ENCODE data around the gene XAF1. TPM values are rescaled to one million over a fixed set of nuclear protein-coding genes. Genes with fewer than 3 reads are reported as not detected.

XAF1 gene
- total RNA-seq, 2 experiments from 2014 or later = 24.9 to 26.2 TPM

- Histone ChIP-seq H3K9me3 (ENCODE audit: control insufficient read depth in 1 of 2, insufficient read depth in 1 of 2, low read length in 2 of 2) (peaks cover 0 to 17% of the 10 kb centered on the region in 2 experiments), H3K27ac (ENCODE audit: low read depth in 1 of 2, low read length in 2 of 2) (no peak within 1 kb of the TSS), H3K4me1 (ENCODE audit: insufficient read depth, low read length) (peaks cover 11% of the 10 kb centered on the region), H3K27me3 (ENCODE audit: control insufficient read depth in 1 of 2, insufficient read depth in 2 of 2, low read length in 2 of 2) (peaks cover 34 to 37% of the 10 kb centered on the region in 2 experiments), H3K4me3 (ENCODE audit: low read length) (no peak within 1 kb of the TSS), H3K36me3 (ENCODE audit: insufficient read depth, low read length) (no peaks in the 10 kb centered on the region)
- Mint-ChIP-seq H3K27me3 (peaks cover 90% of the 10 kb centered on the region), H3K4me3 (peak within 1 kb of the TSS; percentile 10), H3K36me3 (ENCODE audit: low read depth) (no peaks in the 10 kb centered on the region), H3K9me3 (no peaks in the 10 kb centered on the region), H3K27ac (no peak within 1 kb of the TSS), H3K4me1 (ENCODE audit: low read depth) (peaks cover 14% of the 10 kb centered on the region)
- intact Hi-C loops (cut with DNase I, micrococcal nuclease) = no loop called here
- ATAC-seq (ENCODE audit: poor library complexity) (no peak), DNase-seq (peak in 4 of 14 experiments; percentile 4 to 32 (median 11))
- CTCF ChIA-PET = interaction anchor here (0.6 kb wide), 1 partner anchor 253 kb away, joined by 3 read pairs; no protein-coding TSS in a partner anchor
- TF ChIP-seq CTCF (IDR thresholded peaks at IDR 0.05) = no peak
- POLR2A ChIA-PET = no interaction called here
Measured at GRCh38 chr17:6713130-6713917, 42.5 kb upstream of the XAF1 start, which contains the start of gene SLC13A5. SLC13A5 (minus strand) TSS chr17:6713369; CDS start chr17:6713333, 36 bp downstream.

- Mint-ChIP-seq H3K9me3 (no peaks in the 10 kb centered on the region), H3K27me3 (peaks cover 85% of the 10 kb centered on the region), H3K27ac (no peak overlapping the region), H3K36me3 (ENCODE audit: low read depth) (no peaks in the 10 kb centered on the region), H3K4me3 (no peak overlapping the region), H3K4me1 (ENCODE audit: low read depth) (peaks cover 14% of the 10 kb centered on the region)
- Histone ChIP-seq H3K36me3 (ENCODE audit: insufficient read depth, low read length) (no peaks in the 10 kb centered on the region), H3K27me3 (ENCODE audit: control insufficient read depth in 1 of 2, insufficient read depth in 2 of 2, low read length in 2 of 2) (peaks cover 34% of the 10 kb centered on the region in 2 experiments), H3K9me3 (ENCODE audit: control insufficient read depth in 1 of 2, insufficient read depth in 1 of 2, low read length in 2 of 2) (peaks cover 0 to 17% of the 10 kb centered on the region in 2 experiments), H3K27ac (ENCODE audit: low read depth in 1 of 2, low read length in 2 of 2) (no peak overlapping the region), H3K4me1 (ENCODE audit: insufficient read depth, low read length) (peaks cover 11% of the 10 kb centered on the region), H3K4me3 (ENCODE audit: low read length) (no peak overlapping the region)
- no peak for ATAC-seq (ENCODE audit: poor library complexity)
- ChIA-PET CTCF (interaction anchor here (0.6 kb wide), 1 partner anchor 252 kb away, joined by 3 read pairs; no protein-coding TSS in a partner anchor), POLR2A (no interaction called here)
- no peak for TF ChIP-seq CTCF (IDR thresholded peaks at IDR 0.05)
- intact Hi-C loops (cut with DNase I, micrococcal nuclease) = no loop called here
- DNase-seq = no peak
Measured at GRCh38 chr17:6713918-6714271, 42.0 kb upstream of the XAF1 start.

- Mint-ChIP-seq H3K36me3 (ENCODE audit: low read depth) (no peaks in the 10 kb centered on the region), H3K27ac (no peak overlapping the region), H3K27me3 (peaks cover 87% of the 10 kb centered on the region), H3K4me1 (ENCODE audit: low read depth) (peaks cover 14% of the 10 kb centered on the region), H3K4me3 (peak overlapping the region; percentile 10), H3K9me3 (no peaks in the 10 kb centered on the region)
- no peaks in the 10 kb centered on the region for H3K36me3 ChIP-seq (ENCODE audit: insufficient read depth, low read length)
- H3K4me1 ChIP-seq (ENCODE audit: insufficient read depth, low read length) = peaks cover 11% of the 10 kb centered on the region
- CTCF ChIA-PET = no interaction called here
- peaks cover 0 to 17% of the 10 kb centered on the region in 2 experiments for H3K9me3 ChIP-seq (ENCODE audit: control insufficient read depth in 1 of 2, insufficient read depth in 1 of 2, low read length in 2 of 2)
- no peak for ATAC-seq (ENCODE audit: poor library complexity)
- H3K27ac ChIP-seq (ENCODE audit: low read depth in 1 of 2, low read length in 2 of 2) = no peak overlapping the region
- TF ChIP-seq CTCF (IDR thresholded peaks at IDR 0.05) = no peak
- H3K27me3 ChIP-seq (ENCODE audit: control insufficient read depth in 1 of 2, insufficient read depth in 2 of 2, low read length in 2 of 2) = peaks cover 34 to 36% of the 10 kb centered on the region in 2 experiments
- POLR2A ChIA-PET = no interaction called here
- intact Hi-C loops (cut with DNase I, micrococcal nuclease) = no loop called here
- H3K4me3 ChIP-seq (ENCODE audit: low read length) = no peak overlapping the region
- DNase-seq = no peak
Measured at GRCh38 chr17:6714315-6714874, 41.5 kb upstream of the XAF1 start.
